Stimulated activated CD4-positive, alpha-beta T cell treated with anti-CD3 and anti-CD28 coated beads, TNF-alpha, amount 100 ng/mL, for 1 hour (primary cell): ENCODE data around the gene ZNF618.

Source experiments
- DNase-seq, 3 donors: peaks; one replicate each; pipeline ENCODE4 v3.0.0-alpha.2; 2020; ENCODE audit warnings: low read depth in 3 of 3, low spot score in 1 of 3

ZNF618 gene, protein sequence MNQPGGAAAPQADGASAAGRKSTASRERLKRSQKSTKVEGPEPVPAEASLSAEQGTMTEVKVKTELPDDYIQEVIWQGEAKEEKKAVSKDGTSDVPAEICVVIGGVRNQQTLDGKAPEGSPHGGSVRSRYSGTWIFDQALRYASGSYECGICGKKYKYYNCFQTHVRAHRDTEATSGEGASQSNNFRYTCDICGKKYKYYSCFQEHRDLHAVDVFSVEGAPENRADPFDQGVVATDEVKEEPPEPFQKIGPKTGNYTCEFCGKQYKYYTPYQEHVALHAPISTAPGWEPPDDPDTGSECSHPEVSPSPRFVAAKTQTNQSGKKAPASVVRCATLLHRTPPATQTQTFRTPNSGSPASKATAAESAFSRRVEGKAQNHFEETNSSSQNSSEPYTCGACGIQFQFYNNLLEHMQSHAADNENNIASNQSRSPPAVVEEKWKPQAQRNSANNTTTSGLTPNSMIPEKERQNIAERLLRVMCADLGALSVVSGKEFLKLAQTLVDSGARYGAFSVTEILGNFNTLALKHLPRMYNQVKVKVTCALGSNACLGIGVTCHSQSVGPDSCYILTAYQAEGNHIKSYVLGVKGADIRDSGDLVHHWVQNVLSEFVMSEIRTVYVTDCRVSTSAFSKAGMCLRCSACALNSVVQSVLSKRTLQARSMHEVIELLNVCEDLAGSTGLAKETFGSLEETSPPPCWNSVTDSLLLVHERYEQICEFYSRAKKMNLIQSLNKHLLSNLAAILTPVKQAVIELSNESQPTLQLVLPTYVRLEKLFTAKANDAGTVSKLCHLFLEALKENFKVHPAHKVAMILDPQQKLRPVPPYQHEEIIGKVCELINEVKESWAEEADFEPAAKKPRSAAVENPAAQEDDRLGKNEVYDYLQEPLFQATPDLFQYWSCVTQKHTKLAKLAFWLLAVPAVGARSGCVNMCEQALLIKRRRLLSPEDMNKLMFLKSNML

DNA sequence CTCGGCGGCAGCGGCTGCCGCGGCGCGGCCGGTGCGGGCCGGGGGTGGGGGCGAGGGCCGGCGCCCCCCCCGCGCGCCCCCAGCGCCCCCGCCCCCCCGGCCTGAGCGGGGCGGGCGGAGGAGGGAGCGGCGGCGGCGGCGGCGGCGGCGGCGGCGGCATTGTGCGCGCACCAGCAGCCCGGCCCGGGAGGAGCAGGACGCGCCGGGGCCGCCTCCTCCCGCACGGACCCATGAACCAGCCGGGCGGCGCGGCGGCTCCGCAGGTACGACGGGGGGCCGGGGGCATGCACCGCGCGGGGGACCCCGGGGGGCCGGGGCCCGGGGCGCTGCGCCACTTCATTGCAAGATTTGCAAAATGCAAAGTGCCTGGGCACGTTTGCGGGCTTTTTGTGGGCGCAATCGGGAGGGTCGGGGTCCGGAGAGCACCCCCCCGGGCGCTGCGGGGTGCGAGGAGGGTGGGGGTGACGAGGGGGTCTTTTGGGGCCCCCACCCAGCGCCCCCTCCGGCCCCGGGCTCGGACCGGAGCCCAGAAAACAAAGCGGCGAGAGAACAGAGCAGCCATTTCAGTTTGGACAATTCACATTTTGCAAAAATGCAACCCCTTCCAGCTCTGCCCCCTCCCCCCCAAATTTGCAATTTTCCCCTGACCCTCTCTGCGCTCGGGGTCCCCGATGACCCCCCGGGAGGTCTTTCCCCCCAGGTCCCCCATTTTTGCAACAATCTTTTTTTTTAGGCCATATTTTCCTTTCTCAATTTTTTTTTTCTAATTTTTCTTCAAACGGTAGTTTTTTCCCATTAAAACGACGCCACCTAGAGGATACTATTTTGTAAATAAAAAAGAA lies at the start of gene ZNF618:
Gene ZNF618, plus strand, starts transcription at position 159 of the 842 bp plus-strand sequence. Its CDS starts 72 bp downstream, at position 231.
- DNase-seq, result no peak

DNA sequence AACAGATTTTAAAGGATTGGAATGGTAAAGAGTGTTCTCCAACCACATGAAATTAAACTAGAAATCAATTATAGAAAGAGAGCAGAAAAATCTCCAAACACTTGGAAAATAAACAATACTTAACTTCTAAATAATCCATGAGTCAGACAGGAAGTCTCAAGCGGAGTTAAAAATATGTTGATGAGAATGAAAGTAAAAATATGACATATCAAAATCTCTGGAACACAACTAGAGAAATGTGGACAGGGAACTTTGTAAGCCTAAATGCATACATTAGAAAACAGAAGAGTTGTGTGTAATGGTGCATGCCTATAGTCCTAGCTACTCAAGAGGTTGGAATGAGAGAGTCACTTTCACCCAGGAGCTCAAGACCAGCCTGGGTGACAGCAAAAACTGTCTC lies 47.9 kb upstream of the ZNF618 start:
- DNase-seq, result no peak

DNA sequence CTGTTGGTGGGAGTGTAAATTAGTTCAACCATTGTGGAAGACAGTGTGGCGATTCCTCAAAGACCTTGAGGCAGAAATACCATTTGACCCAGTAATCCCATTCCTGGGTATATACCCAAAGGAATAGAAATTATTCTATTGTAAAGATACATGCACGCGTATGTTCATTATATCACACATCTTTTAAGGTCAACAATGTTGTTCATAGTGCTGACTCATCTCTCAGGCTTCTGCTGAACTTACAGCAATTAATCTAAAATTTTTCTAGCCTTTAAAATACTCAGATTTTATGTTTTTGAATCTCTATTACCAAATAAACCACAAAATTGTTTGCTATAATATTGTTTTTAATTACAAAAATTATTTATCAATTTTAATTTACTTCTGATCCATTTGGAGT lies 38.8 kb upstream of the ZNF618 start:
- no peak for DNase-seq

GRCh38 chr9:113842086-113842485 lies 34.0 kb upstream of the ZNF618 start:
- DNase-seq, result no peak

DNA sequence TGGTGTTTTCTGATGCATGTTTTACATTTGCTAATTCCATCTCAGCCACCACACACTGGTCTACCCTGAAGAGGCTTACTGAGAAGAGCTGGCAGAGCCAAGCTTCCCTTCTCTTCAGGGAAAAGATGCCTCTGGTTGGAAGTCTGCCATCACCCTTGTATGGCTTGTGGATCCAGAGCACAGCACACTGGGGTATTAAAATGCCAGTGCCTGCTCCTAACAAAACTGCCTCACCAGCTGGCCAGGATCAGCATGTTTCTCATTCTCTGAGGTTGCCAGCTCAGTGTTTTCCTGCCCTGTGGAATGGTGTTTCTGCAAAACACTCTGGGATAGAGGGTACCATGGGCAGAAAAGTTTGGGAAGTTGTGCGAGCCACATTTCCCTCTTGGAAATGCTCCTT lies 31.6 kb upstream of the ZNF618 start:
- no peak for DNase-seq

GRCh38 chr9:113851359-113851758 lies 24.8 kb upstream of the ZNF618 start:
- DNase-seq, result no peak

DNA sequence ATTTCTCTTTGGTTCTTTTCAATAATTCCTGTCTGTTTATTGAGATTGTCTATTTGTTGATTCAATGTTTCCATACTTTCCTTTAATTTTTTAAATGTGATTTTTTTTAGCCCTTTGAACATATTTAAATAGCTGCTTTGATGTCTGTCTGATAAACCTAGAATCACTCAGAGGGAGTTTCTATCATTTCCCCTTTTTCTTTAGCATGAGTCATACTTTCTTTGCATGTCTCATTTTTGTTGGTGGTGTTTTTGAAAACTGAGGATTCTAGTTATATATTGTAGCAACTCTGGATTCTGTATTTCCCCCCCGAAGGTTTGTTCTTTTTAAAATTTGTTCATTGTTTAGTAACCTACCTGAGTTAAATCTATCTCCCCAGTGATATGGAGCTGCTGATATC lies 24.2 kb upstream of the ZNF618 start:
- DNase-seq, result no peak

GRCh38 chr9:113853333-113853732 lies 22.8 kb upstream of the ZNF618 start:
- DNase-seq, result no peak

- DNase-seq, result no peak
Measured at GRCh38 chr9:113854310-113854709, 21.8 kb upstream of the ZNF618 start.

DNA sequence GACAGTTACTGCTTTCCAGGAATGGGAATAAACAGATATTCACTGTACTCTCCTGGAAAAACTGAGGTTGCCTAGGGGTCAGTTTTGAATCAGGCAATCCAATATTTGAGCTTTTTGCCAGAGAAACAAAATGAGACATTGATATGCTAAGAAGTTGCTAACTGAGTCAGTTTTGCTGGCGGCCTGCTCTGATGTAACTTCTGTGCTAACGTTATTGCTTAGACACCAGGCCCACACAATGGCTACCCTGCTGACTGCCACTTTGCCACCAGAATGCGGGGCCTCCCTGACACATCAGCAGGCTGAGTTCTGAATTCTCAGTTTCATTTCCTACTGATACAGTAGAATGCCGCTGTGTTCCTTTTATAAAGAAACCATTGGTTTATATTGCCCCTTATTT lies 18.2 kb upstream of the ZNF618 start:
- no peak for DNase-seq

DNA sequence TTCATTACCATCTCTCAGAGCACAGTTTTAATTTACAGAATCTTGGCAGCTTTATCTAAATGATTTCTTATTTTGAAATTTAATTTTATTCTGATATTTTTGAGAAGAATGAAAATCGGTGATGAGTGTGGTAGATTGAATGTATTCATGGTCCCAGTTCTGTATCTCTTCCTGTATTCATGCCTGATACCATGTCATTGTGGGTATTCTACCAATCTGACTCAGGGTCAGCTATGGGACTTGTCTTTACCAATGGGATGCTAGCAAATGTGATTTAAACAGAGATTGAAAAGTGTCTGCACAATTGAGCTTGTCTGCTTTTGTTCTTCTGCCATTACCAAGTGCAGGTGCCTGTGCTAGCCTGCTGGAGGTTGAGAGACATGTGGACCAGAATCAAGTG lies 17.8 kb upstream of the ZNF618 start:
- no peak for DNase-seq

- DNase-seq, result no peak
Measured at GRCh38 chr9:113863345-113863744, 12.8 kb upstream of the ZNF618 start.

GRCh38 chr9:113868501-113868900 lies 7.6 kb upstream of the ZNF618 start:
- DNase-seq, result no peak

GRCh38 chr9:113872485-113873143 lies 3.5 kb upstream of the ZNF618 start:
- no peak for DNase-seq

DNA sequence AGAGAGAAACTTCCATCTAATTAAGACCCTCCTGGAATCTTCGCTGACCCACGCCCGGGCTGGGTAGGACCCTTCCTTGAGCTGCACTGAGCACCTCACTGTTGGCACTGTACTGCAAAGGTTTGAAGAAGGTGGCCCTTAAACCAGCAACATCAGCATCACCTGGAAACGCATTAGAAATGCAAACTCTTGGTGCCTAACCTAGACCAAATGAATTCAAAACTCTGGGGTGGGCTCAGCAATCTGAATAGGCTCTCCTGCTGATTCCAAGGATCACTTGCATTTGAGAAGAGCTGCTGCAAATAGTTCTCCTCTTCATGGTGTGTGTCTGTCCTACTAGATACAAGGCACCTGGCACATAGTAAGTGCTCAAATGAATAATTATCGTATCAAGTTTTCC lies 2.7 kb upstream of the ZNF618 start:
- no peak for DNase-seq

GRCh38 chr9:113873926-113874325 lies 2.2 kb upstream of the ZNF618 start:
- no peak for DNase-seq

DNA sequence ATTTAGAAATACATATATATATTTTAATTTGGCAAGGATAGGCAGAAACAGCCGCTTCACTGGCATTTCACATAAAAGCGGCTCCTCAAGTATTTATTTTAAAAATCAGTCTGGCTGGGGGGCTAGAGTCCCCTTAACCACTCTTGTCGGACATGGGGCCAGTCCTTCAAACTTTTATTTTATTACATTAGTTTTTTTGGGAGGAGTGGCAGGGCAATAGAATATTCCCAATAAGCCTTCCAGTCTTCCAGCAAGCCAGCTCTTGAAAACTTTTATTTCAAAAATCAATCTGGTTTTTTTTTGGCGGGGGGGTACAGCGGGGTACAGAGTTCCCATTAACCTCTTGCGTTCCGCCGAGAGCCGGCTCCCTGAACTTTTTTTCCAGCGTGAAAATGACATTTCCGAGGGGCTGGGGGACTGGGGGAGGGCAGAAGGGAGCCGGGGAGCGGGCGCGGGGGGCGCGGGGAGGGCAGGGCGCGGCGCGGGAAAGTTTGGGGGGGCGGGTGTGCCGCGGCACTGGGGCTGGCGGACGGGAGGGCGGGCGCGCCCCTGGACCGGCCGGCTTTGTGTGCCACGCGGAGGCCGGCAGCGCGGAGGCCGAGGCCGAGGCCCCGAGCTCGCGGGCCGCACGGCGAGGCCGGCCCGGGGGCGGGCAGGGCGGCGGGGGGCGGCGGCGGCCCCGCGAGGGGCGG lies 504 bp upstream of the ZNF618 start:
- DNase-seq, result no peak

GRCh38 chr9:113876993-113877368 lies 872 bp downstream of the ZNF618 start:
- no peak for DNase-seq

DNA sequence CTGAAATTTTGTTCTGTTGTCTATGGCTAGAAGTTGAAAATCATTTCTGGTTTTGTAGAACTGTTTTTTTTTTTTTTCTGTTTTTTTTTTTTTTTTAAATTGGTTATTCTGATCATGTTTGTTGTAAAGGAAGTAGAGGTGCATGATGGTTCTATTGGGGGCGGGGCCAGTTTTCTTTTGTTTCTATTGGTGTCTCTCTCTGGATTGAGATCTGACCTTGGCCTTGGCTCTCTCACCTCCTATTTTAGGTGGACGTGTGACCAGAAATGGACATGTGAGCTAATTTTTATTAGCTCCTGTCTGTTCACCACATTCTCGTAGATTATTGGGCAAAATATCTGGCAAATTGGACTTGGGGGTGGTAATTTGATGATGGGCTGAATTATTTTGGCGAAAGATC lies 3.2 kb downstream of the ZNF618 start:
- DNase-seq, result no peak

DNA sequence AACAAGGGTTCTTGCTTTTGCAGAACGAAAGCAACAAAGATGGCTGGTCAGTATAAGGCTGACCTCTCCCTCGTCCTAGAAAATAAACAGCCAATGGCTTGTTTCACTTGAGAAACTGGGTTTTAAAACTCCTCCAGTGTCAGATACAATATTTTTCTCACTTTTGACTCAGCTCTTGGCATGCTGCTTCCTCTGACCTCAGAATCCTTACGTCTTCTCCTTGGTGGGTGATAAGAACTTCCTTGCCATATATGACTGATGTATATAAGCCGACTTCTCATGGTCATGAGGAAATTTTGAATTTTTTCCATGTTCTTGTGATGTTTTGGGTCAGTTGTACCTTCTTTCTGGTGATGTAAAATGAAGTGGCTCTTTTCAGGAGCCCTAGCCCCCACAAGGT lies 3.8 kb downstream of the ZNF618 start:
- DNase-seq, result no peak
